GM18519 (cell line): ENCODE results near the gene KDM6A.
"Not testable (repeated sequence)": the region's sequence is repeated elsewhere in the genome, so short reads cannot be mapped to it uniquely, and the experiment has no call there.

ENCODE experiments used
- ATAC-seq: cut with Tn5 transposase; IDR thresholded peaks from one replicate; pipeline ENCODE4 v1.9.1; 2021; ENCODE audit warnings: mild to moderate bottlenecking, moderate library complexity; ENCODE audit not compliant: unreplicated experiment, low FRiP score

The KDM6A gene

DNA sequence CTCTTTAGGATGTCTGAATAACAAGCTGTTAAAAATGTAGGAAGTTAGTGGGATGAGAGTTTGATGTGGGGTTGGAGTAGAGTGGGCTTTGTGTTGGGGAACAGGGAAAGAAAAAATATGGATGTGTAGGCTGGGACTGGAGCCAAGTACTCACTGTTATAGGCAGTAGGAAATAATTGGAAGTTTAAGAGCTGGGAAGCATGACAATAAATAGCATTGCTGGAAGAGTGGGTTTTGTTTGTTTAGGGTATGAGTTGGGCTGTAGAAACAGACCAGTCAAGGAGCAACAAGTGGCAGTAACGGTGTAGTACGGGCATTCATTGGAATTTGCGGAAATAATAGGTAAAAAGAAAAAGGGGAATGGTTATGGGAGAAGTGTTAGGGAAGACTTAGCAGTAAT, 81.6 kb downstream of the KDM6A start:
- ATAC-seq: no peak

DNA sequence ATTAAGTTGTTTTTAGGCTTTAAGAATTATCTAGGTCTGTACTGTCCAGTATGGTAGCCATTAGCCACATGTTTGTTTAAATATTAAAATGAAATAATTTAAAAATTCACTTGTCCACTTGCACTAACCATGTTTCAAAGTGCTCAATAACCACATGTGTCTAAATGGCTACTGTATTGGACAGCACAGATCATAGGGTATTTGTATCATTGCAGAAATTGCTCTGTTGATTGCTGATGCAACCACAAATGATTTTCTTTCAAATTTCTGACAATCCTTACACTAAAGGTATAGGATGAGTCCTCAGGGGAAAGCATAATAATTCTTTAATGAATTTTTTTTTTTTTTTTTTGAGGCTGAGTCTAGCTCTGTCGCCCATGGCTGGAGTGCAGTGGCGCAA, 84.9 kb downstream of the KDM6A start:
- ATAC-seq: no peak

DNA sequence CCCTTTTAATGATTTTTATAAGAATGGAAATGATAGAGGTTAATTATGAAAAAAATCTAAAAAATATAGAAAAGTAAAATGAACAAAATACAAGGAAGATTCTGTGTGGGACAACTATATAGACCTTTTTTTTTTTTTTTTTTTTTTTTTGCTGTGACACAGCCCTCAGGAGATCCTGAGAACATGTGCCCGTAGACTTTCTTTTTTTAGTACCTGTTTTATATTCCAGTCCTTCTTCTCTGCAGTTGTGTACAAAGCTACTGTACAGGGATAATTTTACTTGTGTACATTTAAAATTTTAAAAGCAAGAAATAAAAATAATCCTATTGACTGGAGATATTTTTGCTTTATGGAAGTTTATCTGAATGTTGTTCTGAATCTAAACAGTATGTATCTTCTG, 85.5 kb downstream of the KDM6A start:
- no peak for ATAC-seq

DNA sequence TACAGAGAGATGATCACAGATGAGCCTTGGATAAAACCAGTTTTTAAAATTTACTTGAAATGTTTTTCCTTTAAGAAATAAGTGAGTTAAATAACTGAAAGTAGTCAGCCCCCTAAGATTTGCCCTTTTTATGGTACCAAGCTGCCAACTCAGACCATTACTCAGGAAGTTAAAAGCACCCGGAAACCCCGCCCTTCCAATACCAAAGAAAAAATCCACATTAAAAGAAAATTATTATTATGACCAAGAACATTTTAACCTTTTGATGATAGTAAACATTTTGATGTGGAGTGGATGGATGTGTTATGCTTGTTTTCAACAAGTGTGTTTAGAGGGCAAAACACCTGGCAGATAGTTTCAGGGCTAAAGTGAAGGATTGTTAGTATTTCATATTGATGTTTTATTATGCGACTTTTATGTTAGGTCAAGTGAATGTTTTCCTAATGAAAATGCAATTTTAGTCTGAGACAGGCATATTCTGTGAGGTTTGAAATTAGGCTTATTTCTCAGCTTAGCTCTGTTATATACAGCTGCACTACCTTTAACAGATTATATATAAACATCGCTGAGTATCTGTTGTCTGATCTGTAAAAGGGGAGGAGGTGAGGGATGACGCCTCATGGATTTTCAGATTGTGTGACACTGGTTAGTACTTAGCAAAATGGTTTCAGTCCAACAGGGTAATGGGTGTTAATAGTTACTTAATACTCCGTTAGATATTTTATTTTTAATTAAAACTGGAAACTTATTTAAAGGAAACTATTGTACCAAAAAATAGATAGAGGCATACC, 89.0 kb downstream of the KDM6A start:
- no peak for ATAC-seq

DNA sequence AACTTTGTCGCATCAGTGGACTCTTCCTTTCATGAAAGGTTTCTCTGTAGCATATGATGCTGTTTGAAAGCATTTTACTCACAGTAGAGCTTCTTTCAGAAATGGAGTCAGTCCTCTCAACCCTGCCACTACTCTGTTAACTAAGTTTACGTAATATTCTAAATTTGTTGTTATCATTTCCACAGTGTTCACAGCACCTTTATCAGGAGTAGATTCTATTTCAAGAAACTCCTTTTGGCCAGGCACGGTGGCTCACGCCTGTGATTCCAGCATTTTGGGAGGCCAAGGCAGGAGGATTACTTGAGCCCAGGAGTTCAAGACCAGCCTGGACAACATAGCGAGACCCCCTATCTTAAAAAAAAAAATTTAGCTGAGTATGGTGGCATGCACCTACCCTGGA, 90.0 kb downstream of the KDM6A start:
- ATAC-seq: no peak

DNA sequence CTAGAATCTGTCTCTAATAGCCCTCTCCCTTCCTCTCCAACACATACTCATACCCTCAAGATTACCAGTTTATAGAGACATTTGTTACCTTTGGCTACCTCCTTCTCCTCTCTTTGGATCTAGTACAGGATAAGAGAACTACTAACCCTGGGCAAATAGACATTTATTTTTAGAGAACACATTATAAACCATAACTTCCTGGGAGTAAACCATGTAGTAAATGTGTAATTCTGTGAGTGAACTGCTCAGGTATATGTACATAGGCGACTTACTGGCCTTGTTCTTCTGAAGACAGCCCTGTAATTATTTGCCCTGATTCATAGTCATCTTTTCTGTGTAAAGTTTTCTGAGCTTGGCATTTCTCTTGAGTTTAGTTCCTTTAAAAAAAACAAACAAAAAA, 94.2 kb downstream of the KDM6A start:
- no peak for ATAC-seq

DNA sequence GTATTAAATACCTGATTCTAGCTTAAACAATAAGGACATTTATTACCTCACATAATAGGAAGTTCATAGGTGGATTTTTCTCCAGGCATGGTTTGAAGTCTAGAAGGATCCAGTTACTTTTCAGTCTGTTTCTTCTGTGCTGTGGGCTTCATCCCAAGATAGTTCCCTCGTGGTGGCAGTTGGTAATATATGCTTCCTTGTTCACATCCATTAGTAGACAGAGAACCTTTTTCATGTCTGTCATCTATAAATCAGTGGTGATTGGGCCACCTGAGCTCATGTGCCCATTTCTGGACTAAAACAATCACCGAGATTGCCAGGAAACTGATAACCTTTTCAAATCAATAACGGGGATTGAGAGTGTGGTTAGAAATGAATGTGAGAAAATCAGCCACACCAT, 97.7 kb downstream of the KDM6A start:
- ATAC-seq: no peak

DNA sequence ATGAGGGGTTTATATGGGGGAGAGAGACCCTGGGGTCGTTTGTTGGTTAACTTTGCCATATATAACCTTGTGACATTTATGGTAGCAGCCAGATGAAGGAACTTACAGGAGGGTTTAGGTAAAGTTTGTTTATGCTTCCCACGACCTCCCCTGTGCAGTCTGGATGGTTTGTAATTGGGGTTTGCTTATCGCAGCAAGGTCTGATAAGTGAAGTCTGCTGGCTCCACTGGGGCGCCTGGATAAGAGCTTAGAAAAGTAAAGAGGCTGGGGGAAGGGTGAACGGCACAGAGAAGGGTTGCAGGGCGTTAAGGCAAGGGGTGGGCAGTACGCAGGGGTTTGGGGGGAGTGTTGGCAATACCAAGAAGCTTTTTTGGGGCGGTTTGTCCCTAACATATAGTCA, 98.7 kb downstream of the KDM6A start:
- ATAC-seq: no peak

DNA sequence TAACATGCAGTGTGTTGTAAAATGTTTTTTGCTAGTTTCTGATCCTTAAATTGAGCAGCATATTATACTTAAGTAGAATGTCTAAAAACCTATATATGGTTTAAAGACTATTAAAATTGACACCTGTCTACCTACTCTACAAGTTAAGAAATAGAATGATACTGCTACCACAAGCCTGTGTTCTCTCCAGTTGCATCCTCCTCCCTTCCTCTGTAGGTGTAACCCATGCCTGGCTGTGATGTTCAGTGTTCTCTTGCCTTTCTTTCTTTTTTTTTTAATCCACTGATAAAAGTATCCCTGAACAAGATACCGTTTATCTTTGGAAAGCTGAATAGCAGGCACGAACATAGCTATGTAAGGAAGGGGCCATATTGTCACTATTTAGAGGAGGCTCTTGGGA, 99.1 kb downstream of the KDM6A start:
- ATAC-seq: no peak

DNA sequence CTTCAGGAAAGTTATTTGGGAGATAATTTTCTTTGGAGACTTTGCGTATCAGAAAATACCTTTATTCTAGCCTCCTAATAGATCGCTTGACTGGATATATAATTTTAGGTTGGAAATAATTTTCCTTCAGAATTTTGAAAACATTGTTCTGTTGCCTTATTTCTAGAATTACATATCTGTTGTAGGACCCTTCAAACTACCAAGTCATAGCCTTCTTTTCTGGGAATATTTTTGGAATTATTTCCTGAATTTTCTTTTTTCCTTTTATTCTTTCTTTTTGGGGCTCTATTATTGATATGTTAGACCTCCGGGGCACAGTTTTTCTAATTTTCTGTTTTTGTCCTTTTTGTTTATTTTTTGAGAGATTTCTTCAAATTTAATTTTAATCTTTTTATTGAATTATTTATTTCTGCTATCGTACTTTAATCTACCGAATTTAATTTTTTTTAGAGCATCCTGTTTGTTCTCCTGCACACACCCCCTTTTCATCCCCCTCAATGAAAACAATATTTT, 100.5 kb downstream of the KDM6A start:
- ATAC-seq: no peak

DNA sequence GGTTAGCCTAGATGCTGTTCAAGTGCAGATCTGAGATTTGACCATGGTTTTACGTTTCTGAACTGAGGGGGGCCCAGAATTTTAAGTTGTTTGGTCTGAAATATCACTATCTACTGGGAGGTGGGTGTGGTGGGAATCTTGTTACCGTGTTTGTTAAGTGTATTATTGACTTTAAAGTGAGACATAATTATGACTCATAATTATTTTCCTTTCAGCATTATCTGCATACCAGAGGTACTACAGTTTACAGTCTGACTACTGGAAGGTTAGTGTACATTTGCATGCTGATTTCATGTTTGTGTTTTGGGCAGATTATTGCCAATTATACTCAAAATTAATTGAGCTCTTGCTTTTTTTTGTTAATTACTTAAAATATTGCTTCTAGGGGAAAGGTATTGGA, 101.5 kb downstream of the KDM6A start:
- no peak for ATAC-seq

DNA sequence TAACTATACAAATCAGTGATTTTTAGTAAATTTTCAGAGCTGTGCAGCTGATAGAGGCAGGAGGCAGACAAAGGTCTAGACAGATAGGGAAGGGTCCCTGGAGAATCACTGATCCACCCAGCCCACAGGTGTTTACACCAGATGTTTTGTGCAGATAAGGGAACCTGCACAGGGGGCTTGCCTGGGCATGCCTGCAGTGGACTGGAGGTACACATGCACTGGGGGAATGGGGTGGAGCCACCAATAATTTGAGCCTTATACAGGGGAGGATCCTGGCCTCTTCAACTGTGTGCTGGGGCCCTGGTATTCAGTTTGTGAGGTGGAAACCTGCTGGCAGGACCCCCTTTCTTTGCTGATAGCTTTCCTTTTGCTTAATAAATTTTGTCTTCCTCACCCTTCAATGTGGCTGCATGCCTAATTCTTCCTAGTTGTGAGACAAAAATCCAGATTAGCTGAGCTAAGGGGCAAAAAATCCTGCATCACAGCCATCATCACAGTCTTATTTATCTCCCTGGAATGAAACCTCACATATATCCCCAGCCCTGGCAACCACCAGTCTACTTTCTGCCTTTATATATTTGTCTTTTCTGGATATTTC, 102.8 kb downstream of the KDM6A start:
- no peak for ATAC-seq

DNA sequence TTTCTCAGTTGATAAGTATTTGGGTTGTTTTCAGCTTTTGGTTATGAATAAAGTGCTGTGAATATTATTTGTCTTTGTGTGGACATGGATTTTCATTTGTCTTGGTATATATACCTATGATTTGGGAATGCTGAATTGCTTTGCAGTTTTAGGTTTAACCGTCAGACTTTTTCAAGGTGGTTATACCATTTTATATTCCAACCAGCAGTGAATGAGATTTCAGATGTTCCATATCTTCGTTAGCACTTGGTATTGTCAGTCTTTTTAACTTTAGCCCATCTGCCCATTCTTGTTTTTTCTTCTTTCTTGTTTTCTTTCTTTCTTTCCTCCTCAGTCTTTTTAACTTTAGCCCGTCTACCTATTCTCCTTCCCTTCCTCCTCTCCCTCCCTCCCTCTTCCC, 106.0 kb downstream of the KDM6A start:
- ATAC-seq: no peak

DNA sequence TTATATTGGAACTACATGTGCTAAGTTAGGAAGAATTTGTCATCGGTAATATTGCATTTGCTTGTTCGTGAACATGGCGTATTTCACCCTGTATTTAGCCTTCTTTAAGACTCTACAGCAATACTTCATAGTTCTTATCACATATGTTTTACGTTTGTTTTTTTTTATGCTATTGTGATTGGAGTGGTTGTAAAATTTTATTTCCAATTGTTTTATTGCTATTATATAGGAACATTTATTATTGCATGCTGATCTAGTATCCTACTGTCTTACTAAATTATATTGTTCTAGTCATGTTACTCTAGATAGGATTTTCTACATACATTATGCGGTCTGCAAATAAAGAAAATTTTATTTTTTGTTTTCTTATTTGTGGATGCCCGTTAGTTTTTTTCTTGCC, 107.4 kb downstream of the KDM6A start:
- ATAC-seq: no peak

DNA sequence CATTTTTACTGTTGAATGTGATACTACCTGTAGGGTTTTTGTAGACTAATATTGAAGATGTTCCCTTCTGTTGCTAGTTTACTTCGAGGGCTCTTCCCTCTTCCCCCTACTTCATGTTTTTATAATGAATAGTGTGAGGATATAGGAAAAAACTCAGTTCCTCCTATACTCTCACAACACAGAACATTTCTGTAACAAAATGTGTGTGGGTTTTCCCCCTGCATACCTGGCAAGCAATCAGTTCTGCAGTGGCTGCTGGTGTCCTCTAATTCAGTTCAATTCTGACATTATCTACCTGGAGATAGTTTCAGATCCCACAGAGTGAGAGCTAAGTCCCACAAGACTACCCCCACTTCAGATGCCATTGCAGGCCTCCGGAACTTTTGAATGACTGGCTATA, 107.9 kb downstream of the KDM6A start:
- no peak for ATAC-seq

DNA sequence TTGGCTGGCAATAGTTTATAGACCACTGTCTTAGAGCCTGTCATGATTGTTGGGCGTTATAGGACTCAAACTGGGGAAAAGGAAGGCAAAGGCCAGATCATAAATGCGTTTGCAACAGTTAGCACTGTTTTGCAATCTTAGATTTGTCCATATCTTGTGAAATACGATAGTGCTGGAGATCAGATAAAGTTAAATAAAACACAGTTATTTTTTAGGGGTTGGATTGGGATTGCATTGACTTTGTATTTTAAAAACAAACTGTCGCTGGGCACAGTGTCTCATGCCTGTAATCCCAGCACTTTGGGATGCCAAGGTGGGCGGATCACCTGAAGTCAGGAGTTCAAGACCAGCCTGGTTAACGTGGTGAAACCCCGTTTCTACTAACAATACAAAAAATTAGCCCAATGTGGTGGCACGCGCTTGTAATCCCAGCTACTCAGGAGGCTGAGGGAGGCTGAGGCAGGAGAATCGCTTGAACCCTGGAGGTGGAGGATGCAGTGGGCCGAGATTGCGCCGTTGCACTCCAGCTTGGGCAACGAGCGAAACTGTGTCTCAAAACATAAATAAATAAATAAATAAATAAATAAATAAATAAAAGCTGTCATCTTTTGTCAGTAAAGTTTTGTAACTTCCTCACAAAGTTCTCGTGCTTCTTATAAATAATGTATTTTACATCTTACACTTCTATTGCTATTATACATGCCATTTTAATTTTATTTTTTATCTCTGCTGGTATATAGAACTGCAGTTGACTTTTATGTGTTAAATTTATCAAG, 117.2 kb downstream of the KDM6A start:
- no peak for ATAC-seq

DNA sequence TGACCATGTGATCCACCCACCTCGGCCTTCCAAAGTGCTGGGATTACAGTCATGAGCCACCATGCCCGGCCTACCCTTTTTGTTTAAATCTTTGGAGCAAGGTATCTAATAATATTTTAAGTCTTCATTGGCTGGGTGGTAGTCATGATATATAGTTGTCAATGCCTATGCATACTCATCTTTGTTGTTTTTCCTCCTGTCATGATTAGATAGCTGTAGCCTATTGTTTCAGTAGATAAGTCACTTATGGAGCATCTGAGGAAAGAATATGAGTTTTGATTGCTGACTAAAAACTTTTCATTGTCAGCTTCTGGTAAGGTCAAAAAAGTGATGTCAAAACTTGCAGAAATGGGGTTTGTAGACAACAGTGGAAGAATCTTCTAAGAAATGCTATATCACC, 119.8 kb downstream of the KDM6A start:
- no peak for ATAC-seq

DNA sequence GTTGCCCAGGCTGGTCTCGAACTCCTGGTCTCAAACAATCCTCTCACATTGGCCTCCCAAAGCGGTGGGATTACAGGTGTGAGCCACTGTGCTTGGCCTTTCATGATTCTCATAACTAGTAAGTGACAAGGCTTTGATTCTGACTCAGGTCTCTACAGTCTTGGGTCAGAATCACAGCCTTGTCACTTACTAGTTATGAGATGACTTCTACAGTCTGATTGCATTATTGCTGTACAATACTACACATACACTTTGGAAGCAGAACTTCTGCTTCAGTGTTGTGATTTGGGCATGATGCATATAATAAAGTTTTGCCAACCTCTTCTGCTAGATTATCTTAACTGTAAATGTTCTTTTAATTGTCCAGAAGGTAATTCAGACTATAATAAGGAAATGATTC, 123.3 kb downstream of the KDM6A start:
- ATAC-seq: no peak

DNA sequence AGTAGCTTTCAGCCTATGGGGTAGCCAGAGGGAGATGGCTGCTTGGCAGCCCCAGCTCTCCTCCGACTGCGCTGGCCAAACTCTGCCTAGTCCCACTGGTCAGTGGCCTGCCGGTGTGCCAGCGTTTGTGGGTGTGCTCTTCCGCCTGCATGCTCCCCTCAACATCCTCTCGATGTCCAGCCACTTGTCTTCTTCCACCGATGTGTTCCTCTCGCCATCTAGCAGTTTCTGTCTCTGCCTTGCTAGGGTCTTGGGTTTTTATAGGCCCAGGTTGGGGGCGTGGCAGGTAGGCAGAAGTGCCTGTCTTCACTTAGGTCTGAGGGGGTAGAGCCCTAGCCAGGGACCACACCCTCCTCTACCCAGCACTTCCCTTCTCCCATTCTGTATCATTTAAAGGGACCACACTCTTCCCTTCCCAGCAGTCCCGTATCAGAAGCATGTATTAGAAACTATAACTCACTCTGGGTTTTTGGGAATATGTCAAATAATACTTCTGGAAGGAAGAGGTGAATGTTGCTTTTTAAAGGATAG, 124.4 kb downstream of the KDM6A start:
- ATAC-seq: no peak

DNA sequence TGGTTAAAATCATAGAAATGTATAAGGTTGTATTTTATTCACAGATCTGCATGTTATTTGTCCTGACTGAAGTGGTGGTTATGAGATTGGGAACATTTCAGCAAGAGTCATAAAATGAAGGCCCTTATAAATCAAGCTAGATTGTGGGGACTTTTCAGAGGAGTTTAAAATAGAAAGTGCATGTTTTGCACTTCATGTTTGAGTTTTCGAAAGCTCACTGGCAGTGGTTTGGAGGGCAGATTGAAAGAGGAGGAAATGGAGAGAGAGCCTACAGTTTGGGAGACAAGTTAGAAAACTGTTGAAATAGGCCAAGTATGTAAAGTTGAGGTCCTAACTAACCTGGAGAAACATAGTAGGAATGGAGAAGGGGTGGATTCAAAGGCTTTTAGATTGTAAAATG, 124.9 kb downstream of the KDM6A start:
- ATAC-seq: no peak

DNA sequence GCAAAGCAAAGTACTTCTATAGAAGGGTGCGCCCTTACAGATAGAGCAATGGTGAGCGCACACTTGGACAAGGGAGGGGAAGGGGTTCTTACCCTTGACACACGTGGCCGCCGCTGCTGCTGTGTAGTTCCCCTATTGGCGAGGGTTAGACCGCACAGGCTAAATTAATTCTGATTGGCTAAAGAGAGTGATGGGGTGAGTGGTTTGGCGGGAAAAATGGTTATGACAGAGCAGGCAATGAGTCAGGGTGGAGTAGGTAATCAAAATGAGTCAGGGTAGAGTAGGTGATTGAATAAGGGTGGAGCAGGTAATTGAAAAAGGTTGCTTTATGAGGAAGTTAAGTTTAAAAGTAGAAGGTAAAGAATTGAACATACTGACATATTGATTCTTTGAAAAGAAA, 126.2 kb downstream of the KDM6A start:
- not testable (repeated sequence) for ATAC-seq
